T-helper 9 cell (primary cell): ENCODE measurements around the gene AK8.

Experiments used
- DNase-seq: peaks from one replicate; pipeline ENCODE4 v3.0.0-alpha.2; 2020

The AK8 gene

GRCh38 chr9:132710333-132710732 lies 167.8 kb downstream of the AK8 start:
- DNase-seq = no peak

GRCh38 chr9:132708769-132709430 lies 169.2 kb downstream of the AK8 start:
- no peak for DNase-seq

GRCh38 chr9:132708239-132708638 lies 169.8 kb downstream of the AK8 start:
- no peak for DNase-seq

GRCh38 chr9:132703336-132703735 lies 174.7 kb downstream of the AK8 start:
- DNase-seq = no peak

GRCh38 chr9:132702254-132702653 lies 175.8 kb downstream of the AK8 start:
- DNase-seq = no peak

- no peak for DNase-seq
Observed at GRCh38 chr9:132699956-132700355, 178.1 kb downstream of the AK8 start.

GRCh38 chr9:132698989-132699388 lies 179.1 kb downstream of the AK8 start:
- DNase-seq = no peak

- DNase-seq = no peak
Observed at GRCh38 chr9:132697230-132697629, 180.9 kb downstream of the AK8 start.

- no peak for DNase-seq
Observed at GRCh38 chr9:132694144-132694543, 183.9 kb downstream of the AK8 start.

GRCh38 chr9:132690696-132691095 lies 187.4 kb downstream of the AK8 start:
- no peak for DNase-seq

- no peak for DNase-seq
Observed at GRCh38 chr9:132683873-132684272, 194.2 kb downstream of the AK8 start.

- no peak for DNase-seq
Observed at GRCh38 chr9:132681561-132681960, 196.5 kb downstream of the AK8 start.

GRCh38 chr9:132679946-132680625 lies 198.0 kb downstream of the AK8 start:
- no peak for DNase-seq

GRCh38 chr9:132677976-132678375 lies 200.1 kb downstream of the AK8 start:
- DNase-seq = no peak
